ENCODE measurements around the gene HPDL.

Gene HPDL

DNA sequence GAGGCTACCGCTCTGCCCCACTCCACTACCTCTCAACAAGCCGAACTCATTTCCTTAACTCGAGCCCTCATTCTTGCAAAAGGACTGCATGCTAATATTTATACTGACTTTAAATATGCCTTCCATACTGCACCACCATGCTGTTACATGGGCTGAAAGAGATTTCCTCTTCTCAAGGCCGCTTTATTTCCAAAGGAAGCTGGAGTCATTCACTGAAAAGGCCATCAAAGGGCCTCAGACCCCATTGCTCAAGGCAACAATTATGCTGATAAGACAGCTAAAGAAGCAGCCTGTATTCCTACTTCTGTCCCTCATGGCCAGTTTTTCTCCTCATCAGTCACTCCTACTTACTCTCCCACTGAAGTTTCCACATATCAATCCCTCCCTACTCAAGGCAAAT, 6.9 kb upstream of the HPDL start:
- no peaks in the 10 kb centered on the region for H3K36me3 ChIP-seq (ENCODE audit: control insufficient read depth, low read length)
- H3K4me2 ChIP-seq (ENCODE audit: low read length), result no peak overlapping the region
- H3K27me3 ChIP-seq (ENCODE audit: control insufficient read depth, low read length), result no peaks in the 10 kb centered on the region
- TF ChIP-seq, protein P1, sequence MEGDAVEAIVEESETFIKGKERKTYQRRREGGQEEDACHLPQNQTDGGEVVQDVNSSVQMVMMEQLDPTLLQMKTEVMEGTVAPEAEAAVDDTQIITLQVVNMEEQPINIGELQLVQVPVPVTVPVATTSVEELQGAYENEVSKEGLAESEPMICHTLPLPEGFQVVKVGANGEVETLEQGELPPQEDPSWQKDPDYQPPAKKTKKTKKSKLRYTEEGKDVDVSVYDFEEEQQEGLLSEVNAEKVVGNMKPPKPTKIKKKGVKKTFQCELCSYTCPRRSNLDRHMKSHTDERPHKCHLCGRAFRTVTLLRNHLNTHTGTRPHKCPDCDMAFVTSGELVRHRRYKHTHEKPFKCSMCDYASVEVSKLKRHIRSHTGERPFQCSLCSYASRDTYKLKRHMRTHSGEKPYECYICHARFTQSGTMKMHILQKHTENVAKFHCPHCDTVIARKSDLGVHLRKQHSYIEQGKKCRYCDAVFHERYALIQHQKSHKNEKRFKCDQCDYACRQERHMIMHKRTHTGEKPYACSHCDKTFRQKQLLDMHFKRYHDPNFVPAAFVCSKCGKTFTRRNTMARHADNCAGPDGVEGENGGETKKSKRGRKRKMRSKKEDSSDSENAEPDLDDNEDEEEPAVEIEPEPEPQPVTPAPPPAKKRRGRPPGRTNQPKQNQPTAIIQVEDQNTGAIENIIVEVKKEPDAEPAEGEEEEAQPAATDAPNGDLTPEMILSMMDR (IDR thresholded peaks at IDR 0.05; ENCODE audit: low read depth, low read length, poor library complexity, severe bottlenecking), result no peak
- TF ChIP-seq EZH2phosphoT487 (IDR thresholded peaks at IDR 0.05; ENCODE audit: borderline replicate concordance, low read length), result no peak
- no peaks in the 10 kb centered on the region for H3F3A ChIP-seq (ENCODE audit: control insufficient read depth, insufficient read depth)
- no peaks in the 10 kb centered on the region for H3K79me2 ChIP-seq (ENCODE audit: control insufficient read depth, low read length)
- no peak overlapping the region for H3K4me3 ChIP-seq (ENCODE audit: low read length)
- H3K9me3 ChIP-seq (ENCODE audit: control insufficient read depth, insufficient read depth, low read length), result no peaks in the 10 kb centered on the region
- H3K27ac ChIP-seq (ENCODE audit: low read depth, low read length), result no peak overlapping the region
- no peaks in the 10 kb centered on the region for H3K9me2 ChIP-seq (replicated peaks; ENCODE audit: control insufficient read depth, low read length)
- no peaks in the 10 kb centered on the region for H4K20me1 ChIP-seq (ENCODE audit: control insufficient read depth, insufficient read depth, low read depth, low read length)
- no peaks in the 10 kb centered on the region for H3K4me1 ChIP-seq (ENCODE audit: control insufficient read depth, low read length)

DNA sequence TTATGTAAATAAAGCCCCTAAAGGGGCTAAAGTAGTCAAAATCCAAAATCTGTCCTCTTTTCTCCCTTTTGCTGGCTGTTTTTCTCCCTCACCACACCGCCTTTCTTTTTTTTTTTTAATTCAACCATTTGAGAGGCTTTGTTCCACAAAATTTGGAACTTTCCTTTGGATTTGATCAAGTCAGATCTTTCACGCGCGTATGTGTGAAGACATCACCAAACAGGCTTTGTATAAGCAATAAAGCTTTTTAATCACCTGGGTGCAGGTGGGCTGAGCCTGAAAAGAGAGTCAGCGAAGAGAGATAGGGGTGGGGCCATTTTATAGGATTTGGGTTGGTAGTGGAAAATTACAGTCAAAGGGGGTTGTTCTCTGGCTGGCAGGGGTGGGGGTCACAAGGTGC, 5.3 kb upstream of the HPDL start:
- H3K27ac ChIP-seq (ENCODE audit: low read depth, low read length), result no peak overlapping the region

DNA sequence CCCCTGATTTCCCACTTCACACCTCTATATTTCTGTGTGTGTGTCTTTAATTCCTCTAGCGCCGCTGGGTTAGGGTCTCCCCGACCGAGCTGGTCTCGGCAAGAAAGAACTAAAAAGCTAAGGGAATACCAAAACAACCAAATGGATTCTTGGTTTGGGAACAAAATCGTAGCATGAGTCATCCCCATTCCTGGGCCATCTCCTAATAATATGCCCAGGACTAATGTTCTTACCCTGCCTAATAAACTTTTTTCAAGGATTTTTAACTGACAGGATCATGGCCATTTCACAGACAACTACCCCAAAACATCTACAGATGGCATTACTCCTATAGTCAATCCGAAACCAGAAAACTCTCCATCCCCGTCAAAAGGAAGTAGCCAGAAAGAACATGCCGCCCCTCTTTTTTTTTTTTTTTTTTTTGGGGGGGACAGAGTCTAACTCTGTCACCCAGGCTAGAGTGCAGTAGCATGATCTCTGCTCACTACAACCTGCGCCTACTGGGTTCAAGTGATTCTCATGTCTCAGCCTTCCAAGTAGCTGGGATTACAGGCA, 4.1 kb upstream of the HPDL start:
- no peaks in the 10 kb centered on the region for H3K9me2 ChIP-seq (replicated peaks; ENCODE audit: control insufficient read depth, low read length)
- no peaks in the 10 kb centered on the region for H3F3A ChIP-seq (ENCODE audit: control insufficient read depth, insufficient read depth)
- no peak overlapping the region for H3K4me3 ChIP-seq (ENCODE audit: low read length)
- H3K4me2 ChIP-seq (ENCODE audit: low read length), result no peak overlapping the region
- H3K27ac ChIP-seq (ENCODE audit: low read depth, low read length), result no peak overlapping the region
- peaks cover 14% of the 10 kb centered on the region for H3K79me2 ChIP-seq (ENCODE audit: control insufficient read depth, low read length)
- H3K9me3 ChIP-seq (ENCODE audit: control insufficient read depth, insufficient read depth, low read length), result no peaks in the 10 kb centered on the region
- TF ChIP-seq, protein P1 (IDR thresholded peaks at IDR 0.05; ENCODE audit: low read depth, low read length, poor library complexity, severe bottlenecking), result no peak
- TF ChIP-seq EZH2phosphoT487 (IDR thresholded peaks at IDR 0.05; ENCODE audit: borderline replicate concordance, low read length), result no peak
- H4K20me1 ChIP-seq (ENCODE audit: control insufficient read depth, insufficient read depth, low read depth, low read length), result no peaks in the 10 kb centered on the region
- peaks cover 19% of the 10 kb centered on the region for H3K4me1 ChIP-seq (ENCODE audit: control insufficient read depth, low read length)
- no peaks in the 10 kb centered on the region for H3K27me3 ChIP-seq (ENCODE audit: control insufficient read depth, low read length)
- peaks cover 6% of the 10 kb centered on the region; the same call in 1 of the 2 replicates for H3K36me3 ChIP-seq (ENCODE audit: control insufficient read depth, low read length)

More for the DNA sequence above, 5.3 kb upstream of the HPDL start:
- Histone ChIP-seq H3K4me2 (ENCODE audit: low read length) (no peak overlapping the region), H3K36me3 (ENCODE audit: control insufficient read depth, low read length) (no peaks in the 10 kb centered on the region), H3K4me3 (ENCODE audit: low read length) (no peak overlapping the region), H3K27me3 (ENCODE audit: control insufficient read depth, low read length) (no peaks in the 10 kb centered on the region), H3K9me3 (ENCODE audit: control insufficient read depth, insufficient read depth, low read length) (no peaks in the 10 kb centered on the region), H3K4me1 (ENCODE audit: control insufficient read depth, low read length) (peaks cover 8% of the 10 kb centered on the region), H4K20me1 (ENCODE audit: control insufficient read depth, insufficient read depth, low read depth, low read length) (no peaks in the 10 kb centered on the region), H3K79me2 (ENCODE audit: control insufficient read depth, low read length) (peaks cover 3% of the 10 kb centered on the region), H3K9me2 (replicated peaks; ENCODE audit: control insufficient read depth, low read length) (no peaks in the 10 kb centered on the region), H3F3A (ENCODE audit: control insufficient read depth, insufficient read depth) (no peaks in the 10 kb centered on the region)
- TF ChIP-seq, protein P1 (IDR thresholded peaks at IDR 0.05; ENCODE audit: low read depth, low read length, poor library complexity, severe bottlenecking), result no peak
- TF ChIP-seq EZH2phosphoT487 (IDR thresholded peaks at IDR 0.05; ENCODE audit: borderline replicate concordance, low read length), result no peak

Data from DOHH2 (cell line).